CD14-positive monocyte (primary cell): ENCODE results near the gene OSBPL9. TPM values are rescaled to one million over a fixed set of nuclear protein-coding genes. Genes with fewer than 3 reads are reported as not detected.
"Not testable (repeated sequence)": the region's sequence is repeated elsewhere in the genome, so short reads cannot be mapped to it uniquely, and the experiment has no call there.

ENCODE experiments used
- DNase-seq, 3 donors: peaks; one replicate each; pipeline ENCODE4 v3.0.0-alpha.2; 2011 to 2022
- H2AFZ ChIP-seq: 2 replicates; pipeline ENCODE4 v1.6.0; 2012; ENCODE audit warnings: mild to moderate bottlenecking, low read depth, low read length, inconsistent platforms; ENCODE audit not compliant: insufficient read depth, poor library complexity, severe bottlenecking
- H3K27ac ChIP-seq, 2 donors: 1 replicate in 1 of 2; 2 replicates in 1 of 2; pipeline ENCODE4 v1.5.1; 2012 to 2013; ENCODE audit warnings: low read length in 2 of 2, control low read depth in 1 of 2, inconsistent platforms in 1 of 2, low read depth in 1 of 2, mild to moderate bottlenecking in 1 of 2
- H3K27me3 ChIP-seq, 2 donors: one replicate each; pipeline versions ENCODE4 v1.6.0 to v1.6.1; 2011 to 2013; ENCODE audit warnings: low read length in 2 of 2; ENCODE audit not compliant: control insufficient read depth in 2 of 2, insufficient read depth in 2 of 2
- H3K36me3 ChIP-seq, 2 donors: replicated peaks in 1 of 2; 1 replicate in 1 of 2; 2 replicates in 1 of 2; pipeline versions ENCODE4 v1.5.1 to v1.6.1; 2012 to 2013; ENCODE audit warnings: low read length in 2 of 2, control low read depth in 1 of 2, inconsistent platforms in 1 of 2, mild to moderate bottlenecking in 1 of 2; ENCODE audit not compliant: insufficient read depth in 2 of 2, control insufficient read depth in 1 of 2
- H3K4me1 ChIP-seq, 2 donors: 1 replicate in 1 of 2; 2 replicates in 1 of 2; pipeline versions ENCODE4 v1.5.1 to v1.6.1; 2012 to 2013; ENCODE audit warnings: low read length in 2 of 2, control low read depth in 1 of 2, inconsistent platforms in 1 of 2, mild to moderate bottlenecking in 1 of 2, moderate library complexity in 1 of 2; ENCODE audit not compliant: insufficient read depth in 2 of 2, control insufficient read depth in 1 of 2
- H3K4me2 ChIP-seq: replicated peaks from 2 replicates; pipeline ENCODE3; 2012; ENCODE audit warnings: low read length, moderate library complexity, mild to moderate bottlenecking; ENCODE audit not compliant: poor library complexity, severe bottlenecking; ENCODE audit errors: extremely low read depth
- H3K4me3 ChIP-seq, 3 experiments: fragments of 200-600 bp in 1 of 3; sonication (generic) in 1 of 3; replicated peaks in 1 of 3; 1 replicate in 2 of 3; 2 replicates in 1 of 3; pipeline ENCODE4 v1.5.1; 2011 to 2013; ENCODE audit warnings: low read length in 3 of 3, mild to moderate bottlenecking in 3 of 3, control low read depth in 2 of 3, low read depth in 2 of 3, inconsistent platforms in 1 of 3, moderate library complexity in 1 of 3
- H3K79me2 ChIP-seq: 2 replicates; pipeline ENCODE4 v1.6.0; 2012; ENCODE audit warnings: mild to moderate bottlenecking, control low read depth, inconsistent platforms, low read length, moderate library complexity; ENCODE audit not compliant: insufficient read depth
- H3K9ac ChIP-seq: 2 replicates; pipeline ENCODE4 v1.6.0; 2017; ENCODE audit warnings: low read length, mild to moderate bottlenecking; ENCODE audit not compliant: insufficient read depth, poor library complexity, severe bottlenecking
- H3K9me3 ChIP-seq, 2 donors: replicated peaks in 1 of 2; 1 replicate in 1 of 2; 2 replicates in 1 of 2; pipeline versions ENCODE4 v1.5.1 to v1.6.1; 2012 to 2013; ENCODE audit warnings: low read length in 2 of 2, control low read depth in 1 of 2; ENCODE audit not compliant: control insufficient read depth in 1 of 2, insufficient read depth in 1 of 2
- H4K20me1 ChIP-seq: 2 replicates; pipeline ENCODE4 v1.6.0; 2012; ENCODE audit warnings: mild to moderate bottlenecking, low read length, control low read depth, moderate library complexity; ENCODE audit not compliant: insufficient read depth
- H3K27ac Mint-ChIP-seq, 7 donors: one replicate each; pipeline ENCODE4 v1.8.0; 2020; ENCODE audit warnings: mild to moderate bottlenecking in 7 of 7, mixed read lengths in 7 of 7, moderate library complexity in 6 of 7, inconsistent platforms in 2 of 7
- H3K27me3 Mint-ChIP-seq, 3 donors: one replicate each; pipeline ENCODE4 v1.8.0; 2021 to 2022; ENCODE audit warnings: low read depth in 3 of 3, mild to moderate bottlenecking in 3 of 3, mixed read lengths in 3 of 3, moderate library complexity in 3 of 3, inconsistent platforms in 1 of 3
- H3K36me3 Mint-ChIP-seq, 2 donors: one replicate each; pipeline ENCODE4 v1.8.0; 2020; ENCODE audit warnings: mixed read lengths in 2 of 2, inconsistent platforms in 1 of 2, mild to moderate bottlenecking in 1 of 2
- H3K4me1 Mint-ChIP-seq: one replicate; pipeline ENCODE4 v1.8.0; 2020; ENCODE audit warnings: mild to moderate bottlenecking, mixed read lengths
- H3K4me3 Mint-ChIP-seq, 2 donors: one replicate each; pipeline ENCODE4 v1.8.0; 2020; ENCODE audit warnings: mild to moderate bottlenecking in 2 of 2, mixed read lengths in 2 of 2, moderate library complexity in 1 of 2
- H3K9me3 Mint-ChIP-seq, 7 donors: one replicate each; pipeline ENCODE4 v1.8.0; 2020 to 2022; ENCODE audit warnings: mixed read lengths in 7 of 7, mild to moderate bottlenecking in 6 of 7, moderate library complexity in 6 of 7, inconsistent platforms in 2 of 7
- CTCF ChIP-seq: fragments of 200-600 bp; IDR thresholded peaks from one replicate; pipeline ENCODE4 v1.8.0; 2022; ENCODE audit warnings: antibody characterized with exemption, mild to moderate bottlenecking
- WGBS: methylation state at CpG from one replicate; pipeline ENCODE4 v1.1.5; 2013; ENCODE audit warnings: missing lambda C conversion rate; ENCODE audit not compliant: insufficient coverage; 5-methylcytosine and 5-hydroxymethylcytosine counted together
- intact Hi-C, 2 donors: fragments of 100-400 bp; cut with micrococcal nuclease; formaldehyde crosslinking; loops; one replicate each; pipeline versions ENCODE4 v1.15.0 to v1.15.1; 2023
- polyA plus RNA-seq, 3 donors: library from polyadenylated mRNA; depleted of rRNA in 1 of 3; unstranded in 2 of 3; stranded (reverse) in 1 of 3; fragments of 300-500 nt in 2 of 3; fragments of >200 nt in 1 of 3; fragmentation: Illumina TruSeq in 2 of 3; gene quantifications; 1 replicate in 2 of 3; 2 replicates in 1 of 3; pipeline ENCODE4 v1.2.3, GENCODE V29; 2012 to 2021

Gene OSBPL9
- polyA plus RNA-seq, 3 donors = 22.2 to 41.4 (median 31.3) TPM

GRCh38 chr1:51644533-51645197 is 27.8 kb downstream of the OSBPL9 start:
- H2AFZ ChIP-seq = no peak overlapping the region
- H3K4me2 ChIP-seq = no peak overlapping the region
- peaks cover 38% of the 10 kb centered on the region for H3K4me1 Mint-ChIP-seq
- TF ChIP-seq CTCF = no peak
- H3K4me3 ChIP-seq = no peak overlapping the region
- peaks cover 16 to 23% of the 10 kb centered on the region in 2 donors for H3K4me1 ChIP-seq
- H3K27ac Mint-ChIP-seq = peak overlapping the region in 3 of 7 donors; percentile 53 to 87 (median 66)
- H3K27ac ChIP-seq = no peak overlapping the region
- H3K9me3 Mint-ChIP-seq = peaks cover 0 to 5% (median 0%) of the 10 kb centered on the region in 7 donors
- 65% methylated on average over 5 of the region's 10 CpGs for WGBS
- peaks cover 0 to 13% of the 10 kb centered on the region in 2 donors for H3K36me3 ChIP-seq
- no peaks in the 10 kb centered on the region for H3K27me3 ChIP-seq
- H3K4me3 Mint-ChIP-seq = no peak overlapping the region
- no peaks in the 10 kb centered on the region for H3K27me3 Mint-ChIP-seq
- H3K36me3 Mint-ChIP-seq = peaks cover 8 to 14% of the 10 kb centered on the region in 2 donors
- no peak overlapping the region for H3K9ac ChIP-seq
- intact Hi-C loops = loop anchor here in 1 of 2 donors (10.0 kb wide), 1 partner anchor 70 kb away; no protein-coding TSS in a partner anchor
- DNase-seq = peak in 2 of 3 donors; percentile 6 to 13
- H3K9me3 ChIP-seq = no peaks in the 10 kb centered on the region
- peaks cover 89% of the 10 kb centered on the region for H4K20me1 ChIP-seq
- H3K79me2 ChIP-seq = peaks cover 58% of the 10 kb centered on the region

- H3K4me3 Mint-ChIP-seq, H3K27me3 ChIP-seq, H3K9ac ChIP-seq, H3K4me3 ChIP-seq, H3K36me3 ChIP-seq, H3K27ac ChIP-seq, H3K9me3 Mint-ChIP-seq, DNase-seq, H2AFZ ChIP-seq, H3K9me3 ChIP-seq, H3K4me2 ChIP-seq, H3K27ac Mint-ChIP-seq, H3K27me3 Mint-ChIP-seq: not testable (repeated sequence)
- Histone ChIP-seq H3K79me2 (peaks cover 57% of the 10 kb centered on the region), H4K20me1 (peaks cover 85% of the 10 kb centered on the region), H3K4me1 (peaks cover 16 to 23% of the 10 kb centered on the region in 2 donors)
- Mint-ChIP-seq H3K36me3 (peaks cover 15% of the 10 kb centered on the region in 2 donors), H3K4me1 (peaks cover 39% of the 10 kb centered on the region)
- no CpG with 5 or more reads among the region's 3 CpGs for WGBS
- intact Hi-C loops = loop anchor here in 1 of 2 donors (10.0 kb wide), 1 partner anchor 68 kb away; no protein-coding TSS in a partner anchor
These were observed 29.7 kb downstream of the OSBPL9 start for GRCh38 chr1:51646592-51646991.
